GM18507 (cell line): Measurements from ENCODE around the gene DRD4.
A peak's percentile ranks its signal among the peaks of the same experiment; 100 is the strongest.
"Not testable (repeated sequence)": the region's sequence is repeated elsewhere in the genome, so short reads cannot be mapped to it uniquely, and the experiment has no call there.

Experiments
- DNase-seq: peaks from one replicate; pipeline ENCODE4 v3.0.0; 2011; ENCODE audit warnings: low read depth; ENCODE audit not compliant: insufficient read length; ENCODE audit errors: extremely low spot score
- FAIRE-seq: peaks from 2 replicates; lab custom pipeline; 2011; peaks lifted over from hg19 to GRCh38; lab: Jason Lieb, UNC

The DRD4 gene

GRCh38 chr11:660681-661444, 23.8 kb downstream of the DRD4 start:
- DNase-seq (no peak), FAIRE-seq (no peak)

GRCh38 chr11:662689-663274, 25.7 kb downstream of the DRD4 start:
- peak; percentile 58 for DNase-seq
- FAIRE-seq: peak; percentile 69

GRCh38 chr11:665062-665703, 28.1 kb downstream of the DRD4 start:
- FAIRE-seq: no peak
- DNase-seq: no peak

- DNase-seq (no peak), FAIRE-seq (no peak)
Observed at GRCh38 chr11:665704-666281, 28.7 kb downstream of the DRD4 start.

GRCh38 chr11:673866-674265, 36.8 kb downstream of the DRD4 start:
- FAIRE-seq: no peak
- DNase-seq: no peak

GRCh38 chr11:674406-674805, 37.3 kb downstream of the DRD4 start:
- FAIRE-seq: no peak
- no peak for DNase-seq

GRCh38 chr11:678297-678696, 41.2 kb downstream of the DRD4 start:
- DNase-seq: no peak
- FAIRE-seq: no peak

- DNase-seq (no peak), FAIRE-seq (no peak)
Observed at GRCh38 chr11:679271-680207, 42.5 kb downstream of the DRD4 start.

- DNase-seq: no peak
- FAIRE-seq: no peak
Observed at GRCh38 chr11:680476-680875, 43.4 kb downstream of the DRD4 start.

GRCh38 chr11:680970-681369, 43.9 kb downstream of the DRD4 start:
- no peak for FAIRE-seq

GRCh38 chr11:686451-687243, 49.6 kb downstream of the DRD4 start:
- no peak for DNase-seq
- FAIRE-seq: no peak

More at GRCh38 chr11:680970-681369, 43.9 kb downstream of the DRD4 start:
- no peak for DNase-seq

GRCh38 chr11:687751-688150, 50.7 kb downstream of the DRD4 start:
- DNase-seq: no peak
- no peak for FAIRE-seq

- FAIRE-seq (no peak), DNase-seq (no peak)
Observed at GRCh38 chr11:688681-689080, 51.6 kb downstream of the DRD4 start.

GRCh38 chr11:689625-690024, 52.6 kb downstream of the DRD4 start:
- DNase-seq: no peak
- no peak for FAIRE-seq

GRCh38 chr11:690244-690643, 53.2 kb downstream of the DRD4 start:
- DNase-seq, FAIRE-seq: not testable (repeated sequence)
